Measurements from ENCODE around the gene ACSF3.
"Not testable (repeated sequence)": the region's sequence is repeated elsewhere in the genome, so short reads cannot be mapped to it uniquely, and the experiment has no call there.

Gene ACSF3

DNA sequence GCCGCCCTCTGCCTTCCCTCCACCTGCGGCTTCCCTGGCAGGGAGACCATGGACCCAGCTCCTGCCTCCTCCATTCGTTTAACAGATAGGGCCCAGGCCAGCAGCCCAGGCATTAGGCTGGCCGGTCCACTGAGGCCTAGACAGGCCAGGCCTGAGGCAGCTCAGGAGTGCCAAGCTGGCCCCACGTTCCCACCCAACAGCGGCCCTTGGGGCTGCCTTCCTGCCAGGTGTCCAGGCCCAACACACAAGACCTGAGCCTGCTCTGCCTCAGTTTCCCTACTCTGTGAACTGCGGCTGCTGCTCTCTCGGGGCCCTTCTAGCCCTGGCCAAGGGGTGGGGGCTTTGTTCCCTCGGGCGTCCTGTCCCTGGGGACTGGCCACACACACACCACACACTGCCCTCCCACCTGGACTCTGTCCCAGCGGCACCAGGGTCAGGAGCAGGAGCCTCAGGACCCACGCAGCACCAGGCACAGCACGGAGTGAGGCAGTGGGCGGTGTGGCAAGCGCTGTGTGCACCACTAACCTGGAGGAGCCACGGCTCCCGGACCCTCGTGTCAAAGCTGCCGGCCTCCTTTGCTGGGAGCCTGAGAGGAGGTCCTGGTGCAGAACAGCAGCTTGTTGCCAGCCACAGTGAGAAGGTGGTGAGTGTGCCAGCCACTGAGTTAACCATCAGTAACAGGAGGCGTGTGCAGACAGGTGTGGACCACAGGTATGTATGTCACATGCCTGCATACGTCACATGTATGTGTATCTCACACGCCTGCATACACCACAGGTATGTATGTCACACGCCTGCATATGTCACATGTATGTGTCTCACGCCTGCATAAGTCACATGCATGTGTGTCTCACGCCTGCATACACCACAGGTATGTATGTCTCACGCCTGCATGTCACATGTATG is 63.3 kb downstream of the ACSF3 start:
- no peak for DNase-seq

DNA sequence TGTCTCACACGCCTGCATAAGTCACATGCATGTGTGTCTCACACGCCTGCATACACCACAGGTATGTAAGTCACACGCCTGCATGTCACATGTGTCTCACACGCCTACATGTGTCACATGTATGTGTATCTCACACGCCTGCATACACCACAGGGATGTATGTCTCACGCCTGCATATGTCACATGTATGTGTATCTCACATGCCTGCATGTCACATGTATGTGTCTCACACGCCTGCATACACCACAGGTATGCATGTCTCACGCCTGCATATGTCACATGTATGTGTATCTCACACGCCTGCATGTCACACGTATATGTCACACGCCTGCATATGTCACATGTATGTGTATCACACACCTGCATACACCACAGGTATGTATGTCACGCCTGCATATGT is 64.1 kb downstream of the ACSF3 start:
- DNase-seq, result no peak

DNA sequence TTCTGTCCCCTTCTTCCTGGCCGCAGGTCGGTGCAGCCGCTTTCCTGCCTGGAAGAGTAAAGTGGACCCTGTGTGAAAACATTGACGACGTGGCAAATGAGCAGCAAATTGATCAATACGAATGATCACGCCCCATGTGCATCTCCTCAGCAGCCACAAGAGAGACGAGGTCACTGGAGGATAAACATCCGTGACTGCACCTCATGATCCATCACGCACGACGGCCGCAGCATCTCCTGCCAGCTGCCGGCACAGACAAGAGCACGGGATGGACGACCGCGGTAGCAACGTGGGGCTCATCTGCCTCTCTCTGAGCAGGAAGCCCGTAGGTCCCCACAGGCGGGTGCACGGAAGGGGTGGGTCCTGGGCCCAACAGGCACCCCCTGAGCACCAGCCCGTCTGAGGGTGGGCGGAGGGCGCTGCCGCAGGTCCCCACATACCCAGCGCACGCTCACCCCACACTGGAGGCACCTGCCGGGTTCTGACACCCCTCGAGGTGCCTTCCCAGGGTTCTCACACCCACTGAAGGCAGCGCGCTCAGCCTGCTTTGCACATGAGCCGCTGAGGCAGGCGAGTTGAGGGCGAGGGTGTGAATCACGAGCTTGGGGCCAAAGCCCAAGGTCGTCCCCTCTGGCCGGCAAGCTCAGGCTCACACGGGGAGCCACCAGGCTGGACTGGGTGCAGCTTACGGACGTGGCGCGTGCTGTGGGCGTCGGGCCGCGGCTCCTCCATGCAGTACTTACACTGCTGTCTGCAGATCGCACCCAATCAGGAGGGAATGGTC is 65.6 kb downstream of the ACSF3 start:
- DNase-seq, result no peak

DNA sequence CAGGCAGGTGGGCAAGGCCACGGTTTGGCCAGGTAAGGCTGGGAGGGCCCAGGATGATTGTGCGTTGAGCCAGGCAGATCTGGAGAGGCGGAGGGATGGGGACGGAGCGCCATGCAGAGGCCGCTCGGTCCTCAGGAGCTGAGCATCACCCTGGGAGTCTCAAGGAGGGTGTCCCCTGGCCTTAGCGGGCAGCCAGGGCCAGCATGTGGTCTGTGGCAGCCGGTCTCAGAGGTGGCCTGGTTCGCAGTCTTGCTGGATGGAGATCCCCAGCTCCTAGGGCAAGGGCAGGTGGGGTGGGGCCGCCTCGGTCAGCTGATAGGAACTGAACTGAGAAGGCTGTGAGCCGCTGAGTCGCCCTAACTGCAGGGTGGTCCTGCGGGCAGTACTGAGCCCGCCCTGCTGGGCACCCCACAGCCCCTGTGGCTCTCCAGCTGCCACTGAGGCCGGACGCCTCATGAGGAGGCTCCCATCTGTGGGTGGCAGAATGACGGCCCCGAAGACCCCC is 66.2 kb downstream of the ACSF3 start:
- no peak for DNase-seq

DNA sequence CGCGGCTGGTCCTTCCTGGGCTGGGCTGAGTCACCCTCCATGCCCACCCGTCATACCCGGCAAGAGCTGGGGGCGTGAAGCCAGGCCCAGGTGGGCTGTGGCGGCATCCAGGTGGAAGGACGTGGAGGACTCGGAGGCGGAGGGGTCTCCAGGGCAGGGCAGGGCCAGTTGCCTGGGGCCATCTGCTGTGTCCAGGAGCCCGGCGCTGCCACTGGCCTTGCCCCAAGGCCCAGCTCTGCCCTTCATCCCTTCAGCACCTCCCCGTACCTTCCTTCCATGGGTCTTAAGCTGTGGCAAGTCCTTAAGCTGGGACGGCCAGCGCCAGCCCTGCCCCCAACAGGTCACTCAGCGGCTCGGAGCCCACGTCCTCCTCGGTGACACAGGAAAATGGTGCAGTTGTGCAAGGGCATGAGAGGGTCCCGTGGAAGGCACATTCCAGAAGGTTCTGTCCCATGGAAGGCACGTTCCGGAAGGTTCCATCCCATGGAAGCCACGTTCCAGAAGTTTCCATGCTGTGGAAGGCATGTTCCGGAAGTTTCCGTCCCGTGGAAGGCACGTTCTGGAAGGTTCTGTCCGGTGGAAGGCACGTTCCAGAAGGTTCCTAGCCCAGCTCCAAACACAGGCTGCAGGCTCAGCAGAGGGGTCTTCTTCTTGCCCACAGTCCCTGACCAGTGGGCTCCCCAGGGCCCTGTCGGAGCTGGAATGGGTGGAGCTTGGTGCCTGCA is 67.5 kb downstream of the ACSF3 start:
- peak in 1 of 56 donors; percentile 28 for DNase-seq

DNA sequence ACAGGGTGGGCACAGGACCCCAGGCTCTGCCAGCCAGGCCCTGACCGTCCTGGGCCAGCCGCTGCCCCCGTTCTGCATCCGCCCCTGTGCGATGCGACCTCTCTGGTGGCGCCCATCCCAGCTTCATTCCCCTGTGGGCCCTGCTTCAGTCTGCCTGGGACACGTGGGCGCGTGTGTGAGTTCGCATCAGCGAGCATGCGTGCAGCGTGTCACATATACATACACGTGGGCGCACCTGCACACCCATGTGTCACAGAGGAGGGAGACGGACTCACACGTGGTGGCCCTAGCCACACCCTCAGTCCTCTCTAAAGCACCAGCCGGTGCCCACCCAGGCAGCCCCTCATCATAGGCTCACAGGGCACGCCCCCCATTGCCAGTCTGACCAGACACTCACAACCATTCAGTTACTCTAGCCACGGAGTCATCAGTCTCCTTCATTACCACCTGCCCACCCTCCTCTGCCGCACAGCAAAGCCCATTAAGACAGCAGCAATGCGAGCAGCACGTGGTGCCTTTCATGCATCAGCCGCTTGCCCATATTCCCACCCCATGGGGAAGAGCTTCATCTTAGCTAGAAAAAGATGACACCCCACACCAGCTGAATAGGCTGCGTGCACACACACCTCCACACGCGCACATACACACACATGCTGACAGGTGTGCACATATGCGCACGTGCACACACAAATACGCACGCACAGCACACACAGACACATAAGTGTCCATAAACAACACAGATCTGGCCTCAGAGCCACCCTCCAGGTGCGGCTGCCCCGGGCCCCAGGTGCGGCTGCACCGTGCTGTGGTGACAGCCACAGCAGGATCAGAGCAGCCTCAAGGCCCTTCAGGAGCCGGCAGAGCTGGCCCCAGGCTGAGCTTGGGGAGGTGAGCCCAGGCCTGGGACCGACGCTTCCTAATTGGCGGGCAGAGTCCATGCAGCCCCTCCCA is 68.4 kb downstream of the ACSF3 start:
- no peak for DNase-seq

DNA sequence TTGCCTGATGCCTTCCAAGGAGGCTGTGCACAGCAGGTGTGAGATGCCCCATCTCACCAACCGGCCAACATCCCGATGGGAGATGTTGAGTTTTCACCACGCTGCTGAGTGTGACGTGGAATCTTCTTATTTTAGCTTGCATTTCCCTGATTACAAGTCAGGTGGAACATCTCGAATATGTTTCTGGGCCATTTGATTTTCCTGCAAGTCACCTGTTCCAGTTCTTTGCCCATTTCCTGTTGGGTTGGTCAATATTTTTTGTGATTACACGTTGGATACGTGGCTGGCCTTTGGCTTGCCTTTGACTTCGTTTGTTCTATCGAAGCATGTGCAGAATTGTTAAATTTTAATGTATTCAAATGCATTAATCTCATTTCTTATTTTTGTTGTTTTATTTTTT is 69.6 kb downstream of the ACSF3 start:
- no peak for DNase-seq

DNA sequence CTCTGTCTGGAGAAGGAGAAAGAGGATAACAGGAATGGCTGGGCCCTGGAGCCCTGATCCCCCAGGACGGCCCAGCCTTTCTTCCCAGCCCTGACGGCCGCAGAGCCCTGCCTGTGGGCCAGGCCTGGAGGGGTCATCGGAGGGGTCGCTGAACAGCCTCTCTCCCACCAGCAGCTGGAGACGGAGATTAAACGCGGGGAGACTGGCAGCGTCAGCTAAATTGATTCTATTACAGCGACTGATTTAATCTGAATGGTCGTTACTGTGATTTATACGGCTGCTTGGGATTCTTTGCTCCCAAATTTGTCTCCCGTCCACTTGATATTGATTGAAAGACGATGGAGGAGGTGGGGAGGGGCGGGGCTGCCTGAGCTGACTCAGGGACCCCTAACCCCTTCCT is 70.8 kb downstream of the ACSF3 start:
- DNase-seq, result no peak

DNA sequence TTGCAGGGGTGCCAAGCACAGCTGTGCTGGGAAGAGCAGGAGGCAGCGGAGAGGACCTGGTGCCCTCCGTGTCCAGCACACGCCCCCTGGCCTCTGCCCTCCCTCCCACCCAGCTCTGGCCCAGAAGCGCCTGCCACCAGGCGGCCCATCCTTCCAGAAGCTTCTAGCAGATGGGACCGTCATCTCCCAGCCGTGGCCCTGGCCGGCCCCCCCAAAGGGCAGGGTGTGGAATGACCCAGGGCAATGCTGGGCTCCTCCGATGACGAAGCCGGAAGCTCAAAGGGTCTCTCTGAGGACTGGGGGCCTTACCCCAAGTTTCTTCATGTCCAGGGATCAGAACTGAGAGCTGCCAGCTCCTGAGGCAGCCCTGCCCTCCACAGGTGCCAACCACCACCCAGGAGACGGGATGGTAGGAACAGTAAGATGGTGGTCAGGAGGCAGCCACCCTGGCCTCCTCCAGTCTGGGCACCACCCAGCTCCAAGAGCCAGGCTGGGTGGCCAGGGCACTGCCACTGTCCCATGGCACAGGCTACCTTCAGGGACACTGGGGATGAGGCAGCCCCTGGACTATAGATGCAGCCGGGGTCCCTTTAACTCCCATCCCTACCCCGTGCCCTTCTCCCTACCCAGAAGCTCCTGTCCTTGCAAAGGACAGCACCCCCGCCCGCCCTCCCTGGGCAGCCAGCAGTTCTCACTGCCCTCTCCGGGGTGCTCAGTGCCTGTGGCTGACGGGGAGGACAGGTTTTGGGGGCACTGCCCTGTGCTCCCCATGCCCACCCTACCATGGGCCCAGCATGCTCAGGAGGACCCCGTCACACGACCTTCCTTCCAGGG is 71.4 kb downstream of the ACSF3 start:
- DNase-seq, result no peak

DNA sequence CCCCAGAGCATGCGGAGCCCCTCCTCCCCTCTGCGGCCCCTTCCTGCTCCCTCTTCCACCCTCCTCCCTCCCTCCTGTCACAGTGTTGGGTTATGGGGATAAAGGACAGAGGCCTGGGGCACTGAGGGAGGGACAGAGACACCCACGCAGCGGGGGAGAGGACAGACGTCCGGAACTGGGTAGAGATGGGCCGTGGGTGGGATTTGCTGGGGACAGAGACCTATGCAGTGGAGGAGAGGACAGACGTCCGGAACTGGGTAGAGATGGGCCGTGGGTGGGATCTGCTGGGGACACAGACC is 72.0 kb downstream of the ACSF3 start:
- DNase-seq, result not testable (repeated sequence)

DNA sequence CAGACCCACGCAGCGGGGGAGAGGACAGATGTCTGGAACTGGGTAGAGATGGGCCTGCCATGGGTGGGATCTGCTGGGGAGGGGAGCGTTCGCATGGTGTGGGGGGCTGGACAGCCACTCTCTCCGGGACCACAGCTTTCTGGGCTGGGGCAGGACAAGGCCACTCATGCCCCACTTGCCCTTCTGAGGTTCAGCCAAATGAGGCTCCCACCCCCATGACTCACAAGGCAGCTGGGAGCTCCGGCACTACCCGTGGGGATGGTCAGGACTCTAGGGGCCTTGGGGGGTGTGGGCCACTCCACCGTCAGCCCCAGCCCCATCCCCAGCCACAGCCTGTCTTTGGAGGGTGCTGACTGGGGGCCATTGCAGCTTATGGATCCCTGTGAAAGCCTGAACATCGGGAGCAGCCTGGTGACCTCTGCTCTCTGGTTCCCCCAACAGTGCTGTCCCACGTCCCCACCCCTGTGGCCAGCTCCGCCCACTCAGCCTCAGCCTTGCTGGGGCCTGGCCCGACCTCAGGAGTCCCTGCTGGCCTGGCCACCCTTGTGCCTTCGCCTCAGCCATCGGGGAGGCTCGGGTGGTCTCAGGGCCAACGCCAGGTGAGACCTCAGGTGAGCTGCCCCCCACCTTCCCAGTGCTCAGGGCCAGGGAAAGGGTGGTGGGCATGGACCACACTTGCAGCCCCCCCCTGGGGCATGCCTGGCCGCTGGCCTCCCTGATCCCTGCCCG is 73.2 kb downstream of the ACSF3 start:
- DNase-seq, result no peak

DNA sequence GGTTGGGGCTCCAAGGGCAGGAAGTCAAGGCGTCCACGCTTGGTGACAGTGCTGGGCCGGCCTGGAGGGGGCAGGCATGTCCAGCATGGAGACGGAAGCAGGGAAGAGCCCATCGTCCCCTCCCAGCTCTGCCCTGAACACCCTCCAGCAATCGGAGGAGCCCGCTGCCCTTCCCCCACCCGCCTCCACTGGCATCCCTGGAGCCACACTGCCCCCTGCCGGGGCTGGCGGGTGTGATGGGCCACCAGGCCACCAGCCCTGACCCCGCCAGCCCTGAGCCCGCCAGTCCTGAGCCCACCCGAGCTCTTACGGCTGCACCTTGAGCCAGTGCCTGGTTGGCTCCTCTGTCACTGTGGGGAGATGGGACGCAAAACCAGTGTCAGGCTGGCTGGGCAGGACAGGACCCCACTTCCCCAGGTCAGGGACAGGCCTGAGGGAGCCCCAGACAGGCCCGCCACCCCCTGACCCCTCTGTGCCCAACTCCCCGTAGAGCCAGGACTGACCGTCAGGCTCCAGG is 73.8 kb downstream of the ACSF3 start:
- peak in 52 of 56 donors; percentile 8 to 85 (median 55) for DNase-seq

DNA sequence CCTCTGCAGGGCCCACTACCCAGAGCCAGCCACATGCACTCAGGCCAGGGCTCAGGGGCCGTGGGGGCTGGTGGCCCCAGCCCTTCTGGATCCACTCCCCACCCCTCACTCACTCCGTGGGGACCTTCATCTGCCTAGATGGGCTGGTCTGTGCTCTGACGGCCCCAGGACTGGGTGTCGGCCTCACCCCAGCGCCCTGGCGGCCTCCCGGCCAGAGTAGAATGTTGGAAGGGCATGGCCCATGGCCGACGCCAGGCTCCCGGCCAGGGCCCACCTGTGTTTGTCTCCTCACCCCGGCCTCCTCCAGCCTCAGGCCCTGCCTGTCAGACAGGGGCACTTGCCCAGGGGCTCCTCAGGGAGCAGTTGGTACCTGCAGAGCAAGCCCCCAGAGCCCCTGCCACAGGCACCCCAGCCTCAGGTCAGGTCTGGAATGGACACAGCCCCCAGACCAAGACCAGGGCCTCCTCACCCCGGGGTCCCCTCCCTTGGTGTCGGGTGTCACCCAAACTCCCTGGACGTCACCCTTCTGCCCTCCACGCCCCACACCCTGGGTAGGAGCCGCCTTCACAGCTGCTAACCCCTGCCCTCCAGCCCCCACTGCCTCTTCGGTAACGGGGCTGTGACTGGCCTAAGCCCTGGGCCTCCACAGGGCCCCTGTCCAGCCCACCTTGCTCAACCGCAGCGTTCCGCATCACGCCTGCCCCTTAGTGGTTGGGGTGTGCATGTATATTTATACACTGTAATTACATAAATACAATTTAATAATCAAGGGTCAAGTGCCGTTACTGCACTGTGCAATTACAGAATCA is 74.9 kb downstream of the ACSF3 start:
- no peak for DNase-seq

DNA sequence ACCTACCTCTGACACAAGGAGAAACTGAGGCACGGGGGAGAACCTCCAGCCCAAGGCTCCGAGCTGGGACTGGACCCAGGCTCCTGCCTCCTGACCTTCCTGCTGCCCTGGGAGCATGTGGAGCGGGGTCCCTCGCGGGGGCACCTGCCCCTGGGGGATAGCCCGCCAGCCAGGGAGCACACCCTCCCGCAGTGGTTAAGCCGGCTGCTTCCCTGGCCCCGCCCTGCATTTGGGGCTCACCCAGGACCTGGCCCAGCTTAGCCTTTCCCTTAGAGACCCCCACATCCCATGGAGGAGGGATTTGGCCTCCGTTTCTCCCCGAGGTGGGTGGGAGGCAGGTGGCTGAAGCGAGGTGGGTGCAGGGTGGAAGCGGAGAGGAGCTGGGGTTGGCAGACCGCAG is 76.1 kb downstream of the ACSF3 start:
- no peak for DNase-seq

DNA sequence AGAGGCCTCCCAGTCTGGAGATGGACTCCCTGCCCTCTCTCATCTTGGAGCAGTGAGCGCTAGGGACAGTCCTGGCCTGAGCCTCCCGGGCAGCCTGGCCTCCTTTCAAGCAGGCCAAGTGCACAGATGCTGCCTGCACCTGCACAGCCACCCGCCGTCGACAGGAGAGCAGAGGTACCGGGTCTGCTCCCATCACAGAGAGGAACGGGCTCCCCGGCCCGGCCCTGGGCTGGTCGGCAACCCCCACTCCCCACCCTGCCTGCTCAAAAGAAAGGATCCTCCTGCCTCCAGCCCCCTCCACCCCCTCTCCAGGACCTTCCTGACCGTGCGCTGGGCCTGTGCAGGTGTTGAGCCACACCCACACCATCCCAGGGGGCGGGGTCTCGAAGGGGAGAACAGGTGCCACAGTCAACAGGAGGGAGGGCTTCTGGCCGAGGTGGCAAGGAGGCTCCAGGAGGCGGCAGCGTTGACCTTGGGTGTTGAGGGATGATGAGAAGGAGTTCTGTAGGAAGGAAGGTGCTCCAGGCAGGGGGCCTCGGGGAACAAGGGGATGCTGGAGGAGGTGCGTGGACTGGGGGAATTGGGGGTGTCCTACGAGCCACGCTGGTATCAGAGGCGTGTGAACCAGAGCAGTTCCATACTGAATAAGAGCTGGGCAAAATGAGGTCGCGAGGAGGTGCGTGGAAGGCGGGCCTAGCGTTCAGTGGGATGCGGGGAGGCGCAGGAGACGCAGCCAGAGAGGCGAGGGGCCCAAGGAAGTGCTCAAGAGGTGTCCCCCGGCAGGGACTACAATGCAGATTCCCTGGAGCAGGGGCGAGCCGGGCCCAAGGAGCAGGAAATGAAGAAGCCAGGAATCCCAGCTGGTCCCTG is 76.9 kb downstream of the ACSF3 start:
- no peak for DNase-seq

DNA sequence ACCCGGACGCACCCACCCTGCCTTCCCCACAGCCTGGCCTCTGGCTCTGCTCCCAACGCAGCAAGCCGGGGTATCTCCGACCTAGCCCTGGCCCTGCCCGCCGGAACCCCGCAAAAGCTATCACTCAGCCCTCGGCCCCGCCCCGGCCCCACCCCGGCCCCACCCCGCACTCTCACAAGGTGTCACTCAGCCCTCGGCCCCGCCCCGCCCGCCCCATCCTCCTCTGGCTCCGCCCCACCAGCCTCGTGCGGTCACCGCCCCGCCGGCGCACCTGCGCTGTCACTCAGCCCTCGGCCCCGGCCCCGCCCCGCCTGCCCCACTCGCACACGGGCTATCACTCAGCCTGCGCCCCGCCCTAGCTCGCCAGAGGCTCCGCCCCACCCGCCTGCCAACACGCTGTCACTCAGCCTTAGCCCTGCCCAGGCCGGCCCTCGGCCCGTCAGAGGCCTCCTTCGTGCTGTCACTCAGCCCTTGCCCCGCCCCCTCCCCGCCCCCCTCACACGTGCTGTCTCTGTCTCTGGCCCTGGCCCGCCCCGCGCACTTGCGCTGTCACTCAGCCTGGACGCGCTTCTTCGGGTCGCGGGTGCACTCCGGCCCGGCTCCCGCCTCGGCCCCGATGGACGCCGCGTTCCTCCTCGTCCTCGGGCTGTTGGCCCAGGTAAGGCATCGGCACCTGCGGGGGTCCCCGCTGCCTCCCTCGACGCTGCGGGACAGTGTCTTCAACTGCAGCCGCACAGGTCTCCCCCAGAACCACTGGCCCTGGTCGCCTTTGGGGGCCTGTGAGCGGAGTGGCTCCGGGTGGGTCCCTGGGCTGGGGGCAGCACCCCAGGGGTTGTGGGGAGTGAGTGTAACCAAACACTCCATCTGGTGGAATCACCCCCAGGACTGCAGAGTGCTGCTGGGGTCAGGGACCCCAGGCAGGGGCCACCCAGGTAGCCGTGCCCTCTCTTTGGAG is 77.8 kb downstream of the ACSF3 start, which contains the start of gene CDH15:
Gene CDH15, plus strand, starts transcription at position 533 of the 955 bp plus-strand sequence. Its CDS starts 84 bp downstream, at position 617.
- DNase-seq, result peak in 54 of 56 donors; percentile 21 to 94 (median 79)
